Sigmoid colon (tissue), 7 donors: ENCODE results near the gene MRPL50. TPM values are rescaled to one million over a fixed set of nuclear protein-coding genes. Genes with fewer than 3 reads are reported as not detected.

Experiments
- DNase-seq: peaks from one replicate; pipeline ENCODE4 v3.0.0-alpha.2; 2019
- H3K27ac ChIP-seq, 4 donors: fragments of 200-600 bp; sonication (generic); one replicate each; pipeline ENCODE4 v1.5.1; 2016 to 2019; ENCODE audit warnings: mild to moderate bottlenecking in 1 of 4
- H3K27me3 ChIP-seq, 3 donors: fragments of 200-600 bp; sonication (generic); one replicate each; pipeline ENCODE4 v1.5.1; 2019; ENCODE audit warnings: mild to moderate bottlenecking in 1 of 3
- H3K36me3 ChIP-seq, 4 donors: fragments of 200-600 bp; sonication (generic); one replicate each; pipeline ENCODE4 v1.5.1; 2016 to 2019
- H3K4me1 ChIP-seq, 4 donors: fragments of 200-600 bp; sonication (generic); one replicate each; pipeline ENCODE4 v1.5.1; 2017 to 2019
- H3K4me3 ChIP-seq, 4 donors: fragments of 200-600 bp; sonication (generic); one replicate each; pipeline ENCODE4 v1.5.1; 2017 to 2019; ENCODE audit warnings: mild to moderate bottlenecking in 2 of 4, moderate library complexity in 1 of 4
- H3K9me3 ChIP-seq, 4 donors: fragments of 200-600 bp in 3 of 4; sonication (generic) in 3 of 4; one replicate each; pipeline versions ENCODE4 v1.5.1 to v1.6.1; 2013 to 2019
- EP300 ChIP-seq, 4 donors: sonication (generic); formaldehyde crosslinking; IDR thresholded peaks; one replicate each; pipeline ENCODE4 v1.6.1; 2017; ENCODE audit warnings: antibody characterized with exemption in 4 of 4
- POLR2A ChIP-seq, 2 donors: fragments of 450-650 bp; IDR thresholded peaks; one replicate each; pipeline ENCODE4 v1.6.1; 2016; ENCODE audit warnings: antibody characterized with exemption in 2 of 2, mild to moderate bottlenecking in 2 of 2, moderate library complexity in 2 of 2
- POLR2AphosphoS5 ChIP-seq, 4 donors: sonication (generic); formaldehyde crosslinking; IDR thresholded peaks; one replicate each; pipeline ENCODE4 v1.6.1; 2017; ENCODE audit warnings: antibody characterized with exemption in 4 of 4
- WGBS, 2 donors: extraction: QIAGEN DNeasy Blood & Tissue Kit; methylation state at CpG; one replicate each; pipeline ENCODE4 v1.1.7; 2013; 5-methylcytosine and 5-hydroxymethylcytosine counted together
- intact Hi-C: fragments of 100-400 bp; cut with DNase I; formaldehyde crosslinking; loops from one replicate; pipeline ENCODE4 v1.15.1; 2023
- polyA plus RNA-seq, 3 donors: library from polyadenylated mRNA; stranded (reverse); fragments of 200-250 nt; gene quantifications; one replicate each; pipeline ENCODE4 v1.2.3, GENCODE V29; 2013
- total RNA-seq, 4 donors: library from RNA; depleted of rRNA; stranded (reverse); fragments of >200 nt; gene quantifications; one replicate each; pipeline ENCODE4 v1.1.0, GENCODE V29; 2016
- TF ChIP-seq, protein P1 (sequence below), 4 experiments: fragments of 450-650 bp in 3 of 4; fragments of 200-600 bp in 1 of 4; IDR thresholded peaks; one replicate each; pipeline ENCODE4 v1.5.1; 2016 to 2019; ENCODE audit warnings: antibody characterized with exemption in 4 of 4, mild to moderate bottlenecking in 3 of 4, moderate library complexity in 2 of 4
- donor health status: healthy with polysubstance abuse.
- donor health status: Bipolar disorder and iron deficiency.
- donor health status: healthy.

Gene MRPL50
- total and polyA plus RNA-seq, 7 donors: 5.4 to 15.3 (median 10.0) TPM

DNA sequence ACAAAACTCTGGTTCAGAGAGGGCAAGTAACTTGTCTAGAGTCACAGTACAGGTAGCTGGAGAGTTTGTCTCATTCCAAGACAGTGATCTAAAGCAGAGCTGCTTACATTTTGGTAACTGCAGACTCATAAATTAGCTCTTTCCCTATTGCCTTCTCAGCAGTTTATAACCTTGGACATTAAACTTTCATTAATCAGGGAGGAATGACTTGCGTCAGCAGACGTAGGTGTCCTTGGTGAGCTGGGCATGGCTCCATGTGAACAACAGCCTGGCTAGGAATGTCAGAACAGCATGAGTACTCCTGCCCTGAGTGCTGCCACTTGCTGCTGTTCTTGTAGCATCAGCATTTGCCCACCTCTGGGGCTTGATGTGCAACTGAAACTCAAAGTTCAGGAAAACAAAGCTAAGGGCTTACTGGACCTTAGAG lies 39.4 kb upstream of the MRPL50 start:
- Histone ChIP-seq H3K27ac (peak overlapping the region in 2 of 4 donors; percentile 8 to 36), H3K27me3 (no peaks in the 10 kb centered on the region), H3K4me1 (peaks cover 0 to 13% (median 2%) of the 10 kb centered on the region in 4 donors), H3K4me3 (no peak overlapping the region), H3K36me3 (no peaks in the 10 kb centered on the region), H3K9me3 (no peaks in the 10 kb centered on the region)
- WGBS, 2 donors: 15 to 65% methylated on average over 2 of the region's 2 CpGs
- intact Hi-C loops: loop anchor here (2.0 kb wide), 1 partner anchor 37 kb away; no protein-coding TSS in a partner anchor
- peak; percentile 72 for DNase-seq
- TF ChIP-seq EP300 (IDR thresholded peaks at IDR 0.05): peak; percentile 43 to 97 (median 73)
- peak; percentile 54 to 91 (median 64) for TF ChIP-seq POLR2AphosphoS5 (IDR thresholded peaks at IDR 0.05)
- TF ChIP-seq, protein P1, sequence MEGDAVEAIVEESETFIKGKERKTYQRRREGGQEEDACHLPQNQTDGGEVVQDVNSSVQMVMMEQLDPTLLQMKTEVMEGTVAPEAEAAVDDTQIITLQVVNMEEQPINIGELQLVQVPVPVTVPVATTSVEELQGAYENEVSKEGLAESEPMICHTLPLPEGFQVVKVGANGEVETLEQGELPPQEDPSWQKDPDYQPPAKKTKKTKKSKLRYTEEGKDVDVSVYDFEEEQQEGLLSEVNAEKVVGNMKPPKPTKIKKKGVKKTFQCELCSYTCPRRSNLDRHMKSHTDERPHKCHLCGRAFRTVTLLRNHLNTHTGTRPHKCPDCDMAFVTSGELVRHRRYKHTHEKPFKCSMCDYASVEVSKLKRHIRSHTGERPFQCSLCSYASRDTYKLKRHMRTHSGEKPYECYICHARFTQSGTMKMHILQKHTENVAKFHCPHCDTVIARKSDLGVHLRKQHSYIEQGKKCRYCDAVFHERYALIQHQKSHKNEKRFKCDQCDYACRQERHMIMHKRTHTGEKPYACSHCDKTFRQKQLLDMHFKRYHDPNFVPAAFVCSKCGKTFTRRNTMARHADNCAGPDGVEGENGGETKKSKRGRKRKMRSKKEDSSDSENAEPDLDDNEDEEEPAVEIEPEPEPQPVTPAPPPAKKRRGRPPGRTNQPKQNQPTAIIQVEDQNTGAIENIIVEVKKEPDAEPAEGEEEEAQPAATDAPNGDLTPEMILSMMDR (IDR thresholded peaks at IDR 0.05): no peak

DNA sequence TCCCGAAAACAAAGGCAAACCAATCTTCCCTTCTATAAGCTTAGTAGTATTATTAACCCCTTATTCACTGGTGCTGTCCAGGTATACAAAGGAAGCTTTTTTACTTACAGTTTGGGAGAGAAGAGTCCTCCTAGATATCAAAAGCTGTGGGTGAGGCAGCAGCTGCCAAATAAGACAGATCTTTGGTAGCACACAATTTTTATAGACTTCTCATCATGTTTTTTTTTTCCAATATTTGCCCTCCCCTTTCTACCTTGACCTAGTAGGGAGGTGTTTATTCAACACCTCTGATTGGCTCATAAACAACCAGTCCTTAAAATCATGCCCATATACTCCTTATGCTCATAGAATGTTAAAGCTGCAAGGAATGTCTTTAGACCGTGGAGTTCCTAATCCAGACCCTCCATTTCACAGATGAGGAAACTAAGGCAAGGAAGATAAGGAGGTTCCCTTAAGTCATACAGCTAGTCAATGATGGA lies 37.2 kb upstream of the MRPL50 start, which contains the start of gene ALDOB:
TSS of gene ALDOB (minus strand) at position 174 of the 479 bp plus-strand sequence. CDS start 4,887 bp downstream, outside the sequence.
- 48 to 68% methylated on average over 2 of the region's 2 CpGs for WGBS, 2 donors
- Histone ChIP-seq H3K4me3 (no peak within 1 kb of the TSS), H3K27me3 (no peaks in the 10 kb centered on the region), H3K36me3 (no peaks in the 10 kb centered on the region), H3K27ac (no peak within 1 kb of the TSS), H3K9me3 (no peaks in the 10 kb centered on the region), H3K4me1 (peaks cover 0 to 13% (median 2%) of the 10 kb centered on the region in 4 donors)
- TF ChIP-seq POLR2A (IDR thresholded peaks at IDR 0.05): no peak
- TF ChIP-seq EP300 (IDR thresholded peaks at IDR 0.05): no peak
- no peak for TF ChIP-seq POLR2AphosphoS5 (IDR thresholded peaks at IDR 0.05)
- TF ChIP-seq, protein P1 (IDR thresholded peaks at IDR 0.05): no peak
- intact Hi-C loops: no loop called here
- no peak for DNase-seq

DNA sequence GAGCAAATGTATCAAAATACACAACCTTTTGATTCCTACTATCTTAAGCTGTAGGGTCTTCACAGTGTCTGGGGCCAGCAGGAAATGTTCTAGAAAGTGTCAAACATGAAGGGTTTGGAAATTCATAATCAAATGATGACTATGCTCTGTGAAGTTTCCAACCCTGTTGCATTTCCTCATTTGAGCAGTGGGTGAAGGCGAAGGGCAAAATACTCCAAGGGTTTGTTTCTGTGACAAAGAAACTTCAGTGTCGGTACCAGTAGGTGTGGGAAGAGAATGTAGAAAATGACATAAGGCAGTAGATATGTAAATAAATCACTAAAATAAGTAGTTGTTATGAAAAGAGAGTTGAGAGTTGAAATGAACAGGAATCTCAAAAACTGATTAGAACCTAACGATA lies 36.6 kb upstream of the MRPL50 start:
- Histone ChIP-seq H3K27me3 (no peaks in the 10 kb centered on the region), H3K9me3 (no peaks in the 10 kb centered on the region), H3K4me1 (peaks cover 0 to 13% (median 2%) of the 10 kb centered on the region in 4 donors), H3K27ac (no peak overlapping the region), H3K4me3 (no peak overlapping the region), H3K36me3 (no peaks in the 10 kb centered on the region)
- intact Hi-C loops: no loop called here
- no peak for TF ChIP-seq EP300 (IDR thresholded peaks at IDR 0.05)
- TF ChIP-seq, protein P1 (IDR thresholded peaks at IDR 0.05): no peak
- WGBS, 2 donors: 30 to 78% methylated on average over 3 of the region's 3 CpGs
- DNase-seq: no peak

DNA sequence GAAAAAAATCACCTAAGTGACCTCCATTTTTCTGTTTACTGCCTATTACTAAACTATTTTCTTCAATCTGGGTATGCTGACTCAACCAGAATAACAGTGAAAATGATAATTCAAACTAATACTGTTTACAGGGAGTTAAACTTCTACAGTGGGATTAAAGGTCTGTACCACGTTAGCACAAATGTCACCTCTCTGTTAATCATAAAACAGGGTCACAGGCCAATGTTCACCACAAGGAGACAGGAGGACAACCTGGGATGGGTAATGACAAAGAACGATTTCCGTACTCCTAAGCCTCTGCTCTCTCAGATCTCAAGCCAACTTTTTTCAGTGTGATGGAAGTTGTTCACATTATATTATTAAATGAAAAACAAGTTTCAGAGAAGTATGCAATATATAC lies 34.8 kb upstream of the MRPL50 start:
- TF ChIP-seq EP300 (IDR thresholded peaks at IDR 0.05): no peak
- no peak for TF ChIP-seq POLR2AphosphoS5 (IDR thresholded peaks at IDR 0.05)
- TF ChIP-seq, protein P1 (IDR thresholded peaks at IDR 0.05): no peak
- TF ChIP-seq POLR2A (IDR thresholded peaks at IDR 0.05): no peak
- intact Hi-C loops: no loop called here
- DNase-seq: no peak
- Histone ChIP-seq H3K27ac (no peak overlapping the region), H3K4me1 (peaks cover 0 to 8% (median 2%) of the 10 kb centered on the region in 4 donors), H3K36me3 (no peaks in the 10 kb centered on the region), H3K4me3 (no peak overlapping the region), H3K27me3 (no peaks in the 10 kb centered on the region), H3K9me3 (no peaks in the 10 kb centered on the region)
- 50 to 70% methylated on average over 3 of the region's 3 CpGs for WGBS, 2 donors

DNA sequence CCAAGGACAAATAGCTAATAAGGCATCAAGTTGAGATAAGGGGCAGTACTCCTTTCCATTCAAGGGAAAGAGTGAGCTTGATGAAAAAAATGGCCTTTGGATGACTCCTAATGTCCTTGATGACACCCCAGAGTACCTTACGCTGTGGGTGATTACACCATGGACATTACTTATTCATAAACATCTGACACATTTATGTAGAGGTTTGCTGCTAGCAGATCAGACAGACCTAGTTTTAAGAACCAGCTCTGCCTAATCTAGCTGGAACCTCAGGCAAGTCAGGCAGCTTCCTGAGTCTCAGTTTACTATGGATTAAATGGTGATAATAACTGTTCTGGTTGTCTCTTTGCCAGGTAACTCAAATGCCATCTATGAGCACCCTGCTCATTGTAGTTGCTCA lies 34.3 kb upstream of the MRPL50 start:
- H3K27ac ChIP-seq: no peak overlapping the region
- H3K27me3 ChIP-seq: no peaks in the 10 kb centered on the region
- H3K4me1 ChIP-seq: peaks cover 0 to 3% (median 0%) of the 10 kb centered on the region in 4 donors
- H3K4me3 ChIP-seq: no peak overlapping the region
- DNase-seq: no peak
- intact Hi-C loops: no loop called here
- WGBS, 2 donors: 83 to 97% methylated on average over 1 of the region's 1 CpG
- H3K9me3 ChIP-seq: no peaks in the 10 kb centered on the region
- no peaks in the 10 kb centered on the region for H3K36me3 ChIP-seq
- TF ChIP-seq, protein P1 (IDR thresholded peaks at IDR 0.05): no peak
- TF ChIP-seq EP300 (IDR thresholded peaks at IDR 0.05): no peak
- TF ChIP-seq POLR2AphosphoS5 (IDR thresholded peaks at IDR 0.05): no peak
- TF ChIP-seq POLR2A (IDR thresholded peaks at IDR 0.05): no peak
